Breast epithelium (tissue), 3 donors: ENCODE results near the gene CMTM3.

Experiments
- CTCF ChIP-seq, 3 donors: fragments of 450-650 bp; IDR thresholded peaks; one replicate each; pipeline ENCODE4 v1.5.1; 2016 to 2017; ENCODE audit warnings: antibody characterized with exemption in 3 of 3, mild to moderate bottlenecking in 3 of 3, moderate library complexity in 3 of 3
- POLR2A ChIP-seq: fragments of 450-650 bp; IDR thresholded peaks from one replicate; pipeline ENCODE4 v1.6.1; 2016; ENCODE audit warnings: antibody characterized with exemption, mild to moderate bottlenecking, moderate library complexity

GRCh38 chr16:66617728-66618127 lies 13.2 kb downstream of the CMTM3 start:
- TF ChIP-seq CTCF (IDR thresholded peaks at IDR 0.05) (no peak), POLR2A (no peak)
